GM12878 (cell line): ENCODE data around the gene SLCO3A1. TPM values are rescaled to one million over a fixed set of nuclear protein-coding genes. Genes with fewer than 3 reads are reported as not detected.

Experiments
- ATAC-seq: fragments of 200-7000 bp; cut with Tn5 transposase; 3 replicates; pipeline ENCODE4 v1.9.1; 2020; ENCODE audit warnings: mild to moderate bottlenecking, moderate library complexity
- BruUV-seq: library from RNA; stranded (reverse); fragments of 400-500 nt; replicated peaks from 2 replicates; lab custom pipeline; 2021; lab: Mats Ljungman, UMichigan
- CTCF ChIA-PET: fragments of 300-600 bp; sonication (Branson Sonifier 250); formaldehyde crosslinking; extraction: SDS; loops from one replicate; lab custom pipeline; 2021; ENCODE audit warnings: inconsistent platforms; lab: Yijun Ruan, JAX
- POLR2A ChIA-PET: fragments of 350-600 bp; formaldehyde crosslinking; extraction: SDS; loops from one replicate; lab custom pipeline; 2021; ENCODE audit warnings: inconsistent platforms; lab: Charles Lee
- RAD21 ChIA-PET: fragments of 300-600 bp; sonication (Branson Sonifier 250); formaldehyde crosslinking; loops from one replicate; lab custom pipeline; 2023; ENCODE audit warnings: antibody characterized with exemption; ENCODE audit not compliant: unreplicated experiment; lab: Charles Lee
- SMC1A ChIA-PET: fragments of 300-600 bp; sonication (Branson Sonifier 250); formaldehyde crosslinking; loops from one replicate; lab custom pipeline; 2023; ENCODE audit not compliant: unreplicated experiment, uncharacterized antibody; lab: Charles Lee
- DNase-seq: peaks from one replicate; pipeline ENCODE4 v3.0.0-alpha.2; 2011; ENCODE audit warnings: low read depth, low spot score
- FAIRE-seq: peaks from 3 replicates; lab custom pipeline; 2011; peaks lifted over from hg19 to GRCh38; lab: Jason Lieb, UNC
- H2AFZ ChIP-seq: 2 replicates; pipeline ENCODE4 v1.6.0; 2011; ENCODE audit warnings: low read depth, low read length, control low read depth; ENCODE audit not compliant: control insufficient read depth
- H3K27ac ChIP-seq: 2 replicates; pipeline ENCODE4 v1.5.1; 2011; ENCODE audit warnings: control low read depth; ENCODE audit not compliant: control insufficient read depth, insufficient read depth
- H3K27me3 ChIP-seq, 2 experiments: replicated peaks in 1 of 2; 2 replicates each; pipeline versions ENCODE4 v1.6.0 to v1.6.1; 2011; ENCODE audit warnings: low read length in 1 of 2; ENCODE audit not compliant: control insufficient read depth in 2 of 2, insufficient read depth in 2 of 2
- H3K36me3 ChIP-seq, 2 experiments: 2 replicates each; pipeline ENCODE4 v1.5.1; 2011; ENCODE audit warnings: low read length in 1 of 2; ENCODE audit not compliant: control insufficient read depth in 2 of 2, insufficient read depth in 2 of 2
- H3K4me1 ChIP-seq: 2 replicates; pipeline ENCODE4 v1.6.1; 2011; ENCODE audit warnings: mild to moderate bottlenecking, low read length, moderate library complexity, mixed read lengths; ENCODE audit not compliant: control insufficient read depth, insufficient read depth
- H3K4me2 ChIP-seq: 2 replicates; pipeline ENCODE4 v1.6.0; 2011; ENCODE audit warnings: control low read depth; ENCODE audit not compliant: control insufficient read depth, insufficient read depth
- H3K4me3 ChIP-seq: fragments of 200-600 bp; sonication (generic); 2 replicates; pipeline ENCODE4 v1.5.1; 2016
- H3K79me2 ChIP-seq: 2 replicates; pipeline ENCODE4 v1.6.0; 2011; ENCODE audit warnings: low read length; ENCODE audit not compliant: control insufficient read depth, insufficient read depth
- H3K9ac ChIP-seq: 2 replicates; pipeline ENCODE4 v1.8.0; 2011; ENCODE audit warnings: low read length, control low read depth, mixed read lengths; ENCODE audit not compliant: control insufficient read depth, insufficient read depth
- H3K9me3 ChIP-seq: replicated peaks from 3 replicates; pipeline ENCODE4 v1.5.1; 2011; ENCODE audit warnings: mild to moderate bottlenecking, low read length; ENCODE audit not compliant: control insufficient read depth, insufficient read depth
- H4K20me1 ChIP-seq: 2 replicates; pipeline ENCODE4 v1.6.0; 2011; ENCODE audit not compliant: control insufficient read depth, insufficient read depth
- BMI1 ChIP-seq: fragments of 450-650 bp; IDR thresholded peaks from 2 replicates; pipeline ENCODE4 v1.6.1; 2016; ENCODE audit warnings: mild to moderate bottlenecking, moderate library complexity, borderline replicate concordance
- CBX5 ChIP-seq: sonication (generic); IDR thresholded peaks from 2 replicates; pipeline ENCODE4 v1.6.1; 2016; ENCODE audit warnings: low read depth, moderate library complexity, mild to moderate bottlenecking, inconsistent platforms
- MLLT1 ChIP-seq: fragments of 450-650 bp; IDR thresholded peaks from 2 replicates; pipeline ENCODE4 v1.6.1; 2016; ENCODE audit warnings: mild to moderate bottlenecking
- NRF1 ChIP-seq: conservative IDR thresholded peaks from 2 replicates; pipeline ENCODE4 v1.6.1; 2011; ENCODE audit warnings: mild to moderate bottlenecking, low read depth, low read length, improper control_type of control experiment
- PAX8 ChIP-seq: fragments of 450-650 bp; IDR thresholded peaks from 2 replicates; pipeline ENCODE4 v1.6.1; 2017; ENCODE audit warnings: mild to moderate bottlenecking, moderate library complexity
- RAD21 ChIP-seq: IDR thresholded peaks from 2 replicates; pipeline ENCODE4 v1.6.1; 2011; ENCODE audit warnings: mild to moderate bottlenecking, low read depth, low read length, moderate library complexity; ENCODE audit not compliant: insufficient read depth
- RB1 ChIP-seq: fragments of 450-650 bp; formaldehyde crosslinking; IDR thresholded peaks from 2 replicates; pipeline ENCODE4 v1.6.1; 2017; ENCODE audit warnings: mild to moderate bottlenecking, borderline replicate concordance
- SMARCA5 ChIP-seq: fragments of 450-650 bp; IDR thresholded peaks from 2 replicates; pipeline ENCODE4 v1.6.1; 2017; ENCODE audit warnings: mild to moderate bottlenecking
- SPI1 ChIP-seq: IDR thresholded peaks from 2 replicates; pipeline ENCODE4 v1.6.1; 2011; ENCODE audit warnings: low read depth, mild to moderate bottlenecking, low read length, moderate library complexity, borderline replicate concordance; ENCODE audit not compliant: insufficient read depth
- STAT3 ChIP-seq: IDR thresholded peaks from 2 replicates; pipeline ENCODE4 v1.6.1; 2011; ENCODE audit warnings: low read depth, low read length, improper control_type of control experiment
- YY1 ChIP-seq: IDR thresholded peaks from 2 replicates; pipeline ENCODE4 v1.6.1; 2011; ENCODE audit warnings: low read depth, mild to moderate bottlenecking, low read length
- WGBS: methylation state at CpG from one replicate; pipeline ENCODE4 v1.1.6; 2016; ENCODE audit warnings: low lambda C conversion rate; ENCODE audit not compliant: insufficient replicate concordance, insufficient coverage; ENCODE audit errors: missing lambda C conversion rate; 5-methylcytosine and 5-hydroxymethylcytosine counted together
- in situ Hi-C: fragments of 300-500 bp; cut with MboI; formaldehyde crosslinking; loops from 9 replicates; pipeline ENCODE4 v1.14.3; 2018; ENCODE audit warnings: mixed read lengths
- intact Hi-C: fragments of 100-400 bp; cut with micrococcal nuclease; formaldehyde crosslinking; loops from one replicate; pipeline ENCODE4 v1.14.2; 2022; ENCODE audit not compliant: unreplicated experiment
- polyA plus RNA-seq, 11 experiments: library from polyadenylated mRNA; depleted of rRNA in 4 of 11; unstranded in 6 of 11; stranded (reverse) in 5 of 11; fragments of >200 nt; fragmentation: Nextera tagmentation in 4 of 11; fragmentation: Illumina TruSeq in 1 of 11; extraction: Ambion mirVana in 4 of 11; extraction: Trizol in 1 of 11; gene quantifications; 1 replicate in 1 of 11; 2 replicates in 10 of 11; pipeline versions ENCODE4 v1.2.1 to v1.2.3, GENCODE V29; 2011 to 2016; ENCODE audit warnings: inconsistent platforms in 2 of 11, missing spikeins in 2 of 11, low read depth in 1 of 11
- total RNA-seq, 4 experiments: library from RNA; depleted of rRNA in 3 of 4; stranded (reverse); fragments of >200 nt in 3 of 4; fragmentation: Illumina TruSeq in 1 of 4; extraction: Trizol in 1 of 4; gene quantifications; 2 replicates each; pipeline versions ENCODE4 v1.2.1 to v1.2.3, GENCODE V29; 2013 to 2021

The SLCO3A1 gene
- total and polyA plus RNA-seq, 10 of the 15 experiments (the other 5 are each of a cell fraction or from before 2014, with no cell fraction given), result 0.05 to 5.9 (median 0.31) TPM

GRCh38 chr15:91879158-91879557, 25.6 kb downstream of the SLCO3A1 start:
- no peak overlapping the region for H3K4me3 ChIP-seq
- in situ Hi-C loops (no loop called here), intact Hi-C loops (no loop called here)
- H3K9ac ChIP-seq, result no peak overlapping the region
- POLR2A ChIA-PET, result no interaction called here
- no peaks in the 10 kb centered on the region for H3K36me3 ChIP-seq
- FAIRE-seq (no peak), ATAC-seq (no peak)
- CTCF ChIA-PET, result no interaction called here
- 0% methylated on average over 2 of the region's 2 CpGs for WGBS
- no peaks in the 10 kb centered on the region for H3K4me1 ChIP-seq
- RAD21 ChIA-PET, result no interaction called here
- no peaks in the 10 kb centered on the region for H3K9me3 ChIP-seq
- TF ChIP-seq SMARCA5 (no peak), CBX5 (no peak), NRF1 (no peak), SPI1 (no peak), YY1 (no peak)
- TF ChIP-seq, all 136 proteins: peak for 0
- Histone ChIP-seq H3K27ac (no peak overlapping the region), H4K20me1 (no peaks in the 10 kb centered on the region), H3K79me2 (no peaks in the 10 kb centered on the region), H2AFZ (no peak overlapping the region), H3K27me3 (no peaks in the 10 kb centered on the region), H3K4me2 (no peak overlapping the region)
- no TSS peak for BruUV-seq
- no peak for DNase-seq
- SMC1A ChIA-PET, result no interaction called here

- intact Hi-C loops, result no loop called here
- no peak overlapping the region for H3K9ac ChIP-seq
- RAD21 ChIA-PET, result no interaction called here
- no peaks in the 10 kb centered on the region for H3K36me3 ChIP-seq
- no peak for TF ChIP-seq MLLT1
- TF ChIP-seq BMI1, result no peak
- no peak for TF ChIP-seq PAX8
- no peak for TF ChIP-seq STAT3
- no peak for TF ChIP-seq RB1
- no peak for TF ChIP-seq RAD21
- TF ChIP-seq, all 136 proteins: peak for 0
- Histone ChIP-seq H2AFZ (no peak overlapping the region), H3K9me3 (no peaks in the 10 kb centered on the region), H3K4me1 (no peaks in the 10 kb centered on the region), H4K20me1 (no peaks in the 10 kb centered on the region), H3K27me3 (no peaks in the 10 kb centered on the region), H3K79me2 (no peaks in the 10 kb centered on the region), H3K4me3 (no peak overlapping the region), H3K4me2 (no peak overlapping the region), H3K27ac (no peak overlapping the region)
- CTCF ChIA-PET, result no interaction called here
- no peak for FAIRE-seq
- SMC1A ChIA-PET, result no interaction called here
- WGBS, result 20% methylated on average over 3 of the region's 3 CpGs
- no TSS peak for BruUV-seq
- in situ Hi-C loops, result no loop called here
- no peak for ATAC-seq
- no peak for DNase-seq
- POLR2A ChIA-PET, result no interaction called here
Measured at GRCh38 chr15:91880373-91880772, 26.9 kb downstream of the SLCO3A1 start.
